ENCODE results near the gene CA10. TPM values are rescaled to one million over a fixed set of nuclear protein-coding genes. Genes with fewer than 3 reads are reported as not detected.

Gene CA10
- total RNA-seq, 1 donor from 2014 or later = 2.0 TPM

GRCh38 chr17:51595826-51596398 is 562.6 kb downstream of the CA10 start:
- H3K27ac ChIP-seq = no peak overlapping the region
- intact Hi-C loops (cut with DNase I) = no loop called here
- H3K9me3 ChIP-seq = no peaks in the 10 kb centered on the region
- H3K4me1 ChIP-seq = no peaks in the 10 kb centered on the region
- no peak for DNase-seq (ENCODE audit: extremely low spot score in 2 of 2)
- no peaks in the 10 kb centered on the region for H3K27me3 ChIP-seq
- no peaks in the 10 kb centered on the region for H3K36me3 ChIP-seq
- no peak for TF ChIP-seq POLR2AphosphoS5 (IDR thresholded peaks at IDR 0.05; ENCODE audit: insufficient read depth in 1 of 2, low read depth in 1 of 2)
- no peak for TF ChIP-seq POLR2A (IDR thresholded peaks at IDR 0.05)
- TF ChIP-seq CTCF (IDR thresholded peaks at IDR 0.05) = no peak
- H3K4me3 ChIP-seq = no peak overlapping the region

- no peaks in the 10 kb centered on the region for H3K4me1 ChIP-seq
- no peak overlapping the region for H3K27ac ChIP-seq
- no peak overlapping the region for H3K4me3 ChIP-seq
- H3K36me3 ChIP-seq = no peaks in the 10 kb centered on the region
- TF ChIP-seq CTCF (IDR thresholded peaks at IDR 0.05) (no peak), POLR2AphosphoS5 (IDR thresholded peaks at IDR 0.05; ENCODE audit: insufficient read depth in 1 of 2, low read depth in 1 of 2) (no peak)
- no peaks in the 10 kb centered on the region for H3K9me3 ChIP-seq
- H3K27me3 ChIP-seq = no peaks in the 10 kb centered on the region
- intact Hi-C loops (cut with DNase I) = no loop called here
- no peak for DNase-seq (ENCODE audit: extremely low spot score in 2 of 2)
These were observed 568.4 kb downstream of the CA10 start for GRCh38 chr17:51590071-51590656.

- no peak for DNase-seq (ENCODE audit: extremely low spot score in 2 of 2)
- H3K4me3 ChIP-seq = no peak overlapping the region
- intact Hi-C loops (cut with DNase I) = no loop called here
- H3K9me3 ChIP-seq = no peaks in the 10 kb centered on the region
- no peaks in the 10 kb centered on the region for H3K27me3 ChIP-seq
- H3K27ac ChIP-seq = no peak overlapping the region
- H3K36me3 ChIP-seq = no peaks in the 10 kb centered on the region
- H3K4me1 ChIP-seq = no peaks in the 10 kb centered on the region
- TF ChIP-seq POLR2AphosphoS5 (IDR thresholded peaks at IDR 0.05; ENCODE audit: insufficient read depth in 1 of 2, low read depth in 1 of 2) = no peak
- no peak for TF ChIP-seq POLR2A (IDR thresholded peaks at IDR 0.05)
- no peak for TF ChIP-seq CTCF (IDR thresholded peaks at IDR 0.05)
These were observed 570.5 kb downstream of the CA10 start for GRCh38 chr17:51588063-51588462.

GRCh38 chr17:51587516-51587915 is 571.0 kb downstream of the CA10 start:
- Histone ChIP-seq H3K36me3 (no peaks in the 10 kb centered on the region), H3K4me3 (no peak overlapping the region), H3K9me3 (no peaks in the 10 kb centered on the region), H3K27me3 (no peaks in the 10 kb centered on the region), H3K27ac (no peak overlapping the region), H3K4me1 (no peaks in the 10 kb centered on the region)
- intact Hi-C loops (cut with DNase I) = no loop called here
- no peak for DNase-seq (ENCODE audit: extremely low spot score in 2 of 2)
- TF ChIP-seq POLR2A (IDR thresholded peaks at IDR 0.05) (no peak), CTCF (IDR thresholded peaks at IDR 0.05) (no peak)

GRCh38 chr17:51585514-51586104 is 572.9 kb downstream of the CA10 start:
- no peaks in the 10 kb centered on the region for H3K9me3 ChIP-seq
- H3K27me3 ChIP-seq = no peaks in the 10 kb centered on the region
- TF ChIP-seq POLR2AphosphoS5 (IDR thresholded peaks at IDR 0.05; ENCODE audit: insufficient read depth in 1 of 2, low read depth in 1 of 2) = no peak
- TF ChIP-seq CTCF (IDR thresholded peaks at IDR 0.05) = no peak
- TF ChIP-seq POLR2A (IDR thresholded peaks at IDR 0.05) = no peak
- H3K4me1 ChIP-seq = no peaks in the 10 kb centered on the region
- no peaks in the 10 kb centered on the region for H3K36me3 ChIP-seq
- DNase-seq (ENCODE audit: extremely low spot score in 2 of 2) = no peak
- intact Hi-C loops (cut with DNase I) = no loop called here
- H3K27ac ChIP-seq = no peak overlapping the region
- no peak overlapping the region for H3K4me3 ChIP-seq

All from vagina (tissue), 2 donors.